Activated CD8-positive, alpha-beta memory T cell treated with anti-CD3 and anti-CD28 coated beads, Interleukin-2, amount 50 U/mL, for 24 hours (primary cell): ENCODE data around the gene CARD10.
A peak's percentile ranks its signal among the peaks of the same experiment; 100 is the strongest.

Source experiments
- DNase-seq: peaks from one replicate; pipeline ENCODE4 v3.0.0-alpha.2; 2020; ENCODE audit errors: extremely low read depth

The CARD10 gene

DNA sequence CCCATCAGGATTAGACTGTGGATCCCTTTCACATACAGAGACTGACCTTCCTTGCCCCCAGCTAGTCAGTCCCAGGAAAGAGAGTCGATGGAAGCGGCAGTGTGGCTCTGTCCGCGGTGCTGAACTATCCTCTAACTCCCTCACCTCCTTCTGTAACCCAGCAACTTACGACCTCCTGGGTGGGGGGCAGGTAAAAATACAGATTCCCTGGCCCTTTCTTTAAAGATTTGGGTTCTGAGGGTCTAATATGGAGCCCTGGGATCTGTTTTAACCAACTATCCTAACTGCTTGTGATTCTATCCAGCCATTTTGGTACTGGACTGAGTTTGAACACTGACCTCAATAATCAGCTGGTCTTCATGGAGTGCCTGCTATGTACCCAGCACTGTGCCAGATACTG is 56.2 kb downstream of the CARD10 start:
- DNase-seq = no peak

DNA sequence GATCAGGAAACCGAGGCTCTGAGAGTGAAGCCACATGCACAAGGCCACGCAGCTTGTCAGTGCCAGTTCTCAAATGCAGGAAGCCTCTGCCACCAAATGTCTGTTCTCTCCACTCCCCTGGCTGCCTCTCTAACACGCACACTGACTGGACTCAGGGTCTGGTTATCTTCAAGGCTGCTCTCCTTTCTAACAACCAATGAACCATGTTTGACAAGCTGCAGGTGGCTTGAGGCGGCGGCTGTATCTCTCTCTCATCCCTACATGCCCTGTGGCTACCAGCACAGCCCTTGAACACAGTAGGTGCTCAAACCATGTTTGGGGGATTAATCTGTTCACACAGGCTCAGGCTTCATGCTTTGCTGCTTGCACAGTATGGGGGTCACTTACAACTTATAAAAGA is 56.8 kb downstream of the CARD10 start:
- no peak for DNase-seq

DNA sequence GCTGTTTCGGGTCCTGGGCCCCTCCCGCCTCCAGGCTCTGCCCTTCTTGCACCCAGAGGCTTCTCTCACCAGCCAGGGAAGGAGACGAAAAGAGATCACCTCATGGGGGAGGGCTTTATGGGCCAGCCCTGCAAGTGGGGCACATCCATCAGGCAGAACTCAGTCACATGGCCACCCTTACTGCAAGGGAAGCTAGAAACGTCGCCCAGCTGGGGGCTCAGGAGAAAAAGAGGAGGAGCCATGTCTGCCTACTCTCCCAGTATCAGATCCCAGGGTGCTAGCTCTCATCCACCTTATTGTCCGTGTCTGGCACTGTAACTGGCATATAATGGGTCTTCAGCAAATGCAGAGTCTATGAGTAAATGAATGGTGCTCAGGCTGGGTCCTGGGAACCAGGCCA is 57.3 kb downstream of the CARD10 start:
- no peak for DNase-seq

DNA sequence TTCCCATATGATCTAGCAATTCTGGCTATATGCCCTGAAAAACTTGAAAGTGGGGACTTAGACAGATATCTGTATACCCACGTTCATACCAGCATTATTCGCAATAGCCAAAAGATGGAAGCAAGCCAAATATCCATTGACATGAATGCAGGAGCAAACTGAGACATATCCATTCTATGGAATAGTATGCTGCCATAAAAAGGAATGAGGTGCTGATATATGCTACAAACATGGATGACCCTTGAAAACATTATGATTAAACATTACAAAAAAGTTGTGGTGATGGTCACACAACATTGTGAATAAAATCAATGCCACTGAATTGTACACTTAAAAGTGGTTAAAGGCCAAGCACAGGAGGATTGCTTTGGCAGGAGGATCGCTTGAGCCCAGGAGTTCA is 58.5 kb downstream of the CARD10 start:
- no peak for DNase-seq

DNA sequence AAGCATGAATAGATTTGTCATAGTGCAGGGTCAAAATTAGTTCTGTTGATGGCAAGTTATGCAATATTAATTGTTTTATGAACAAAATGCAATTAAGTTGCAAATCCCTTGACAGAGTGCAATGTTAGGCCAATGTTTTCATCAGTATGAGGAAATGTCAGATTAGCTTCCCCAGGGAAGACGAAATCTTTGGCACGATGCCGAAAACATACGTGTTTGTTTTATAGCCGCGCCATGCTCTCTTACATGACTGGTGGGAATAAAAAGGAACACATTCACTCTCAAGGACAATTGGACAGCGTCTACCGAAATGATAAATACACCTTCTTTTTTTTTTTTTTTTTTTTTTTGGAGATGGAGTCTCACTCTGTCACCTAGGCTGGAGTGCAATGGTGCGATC is 60.0 kb downstream of the CARD10 start:
- DNase-seq = no peak

DNA sequence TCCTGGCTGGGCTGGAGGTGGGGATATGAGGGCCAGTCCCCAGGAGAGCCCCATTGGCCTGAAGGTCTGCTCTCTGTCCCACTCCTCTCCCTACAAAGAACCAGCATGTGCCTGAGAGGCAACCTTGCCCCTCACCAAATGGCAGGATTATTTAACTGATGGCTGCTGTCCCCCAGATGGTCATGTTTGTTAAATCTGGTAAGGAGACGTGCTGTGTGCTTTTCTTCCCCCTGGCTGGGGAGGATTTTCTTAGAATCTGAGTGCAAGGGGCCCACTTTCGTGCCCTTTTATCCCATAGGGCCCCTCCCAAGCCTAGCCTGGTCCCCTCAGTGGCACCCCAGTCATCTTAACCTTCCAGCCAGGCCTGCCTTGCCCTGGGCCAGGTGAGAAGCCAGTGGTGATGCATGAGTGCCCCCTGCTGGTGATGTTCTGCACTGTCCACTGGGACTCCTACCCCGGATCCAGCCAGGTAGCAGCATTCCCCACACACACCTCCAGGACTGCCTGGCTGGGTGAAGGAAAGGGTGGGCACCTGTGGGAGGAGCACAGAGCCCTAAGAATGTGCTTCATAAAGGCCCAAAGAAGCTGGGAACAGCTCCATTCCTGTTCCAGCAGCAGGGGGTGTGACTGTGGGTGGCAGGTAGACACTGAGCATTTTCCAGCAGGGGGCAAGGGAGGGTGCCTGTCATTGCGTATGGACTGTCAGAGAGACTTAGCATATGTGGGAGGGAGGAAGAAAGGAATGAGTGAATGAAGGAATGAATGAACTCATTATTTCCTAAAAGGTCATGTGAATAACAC is 61.9 kb downstream of the CARD10 start:
- peak; percentile 60 for DNase-seq

DNA sequence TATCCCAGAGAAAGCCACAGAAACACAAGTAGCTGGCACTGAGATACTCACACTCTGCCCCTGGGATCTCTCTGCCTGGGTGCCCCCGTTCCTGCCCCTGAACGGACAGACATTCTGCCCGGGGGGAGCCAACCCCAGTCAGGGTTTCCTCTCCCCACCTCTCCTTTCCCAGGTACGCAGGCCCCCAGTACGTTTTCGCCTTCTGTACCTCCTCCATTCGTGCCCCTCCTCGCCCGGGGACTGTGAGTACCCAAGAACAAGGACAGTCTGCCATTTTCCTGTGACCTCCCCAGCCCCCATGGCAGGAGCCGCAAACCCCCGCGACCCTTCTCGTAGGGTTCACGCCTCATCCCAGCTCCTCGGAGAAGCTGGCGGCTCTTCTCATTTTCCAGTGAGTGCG is 62.9 kb downstream of the CARD10 start:
- no peak for DNase-seq

DNA sequence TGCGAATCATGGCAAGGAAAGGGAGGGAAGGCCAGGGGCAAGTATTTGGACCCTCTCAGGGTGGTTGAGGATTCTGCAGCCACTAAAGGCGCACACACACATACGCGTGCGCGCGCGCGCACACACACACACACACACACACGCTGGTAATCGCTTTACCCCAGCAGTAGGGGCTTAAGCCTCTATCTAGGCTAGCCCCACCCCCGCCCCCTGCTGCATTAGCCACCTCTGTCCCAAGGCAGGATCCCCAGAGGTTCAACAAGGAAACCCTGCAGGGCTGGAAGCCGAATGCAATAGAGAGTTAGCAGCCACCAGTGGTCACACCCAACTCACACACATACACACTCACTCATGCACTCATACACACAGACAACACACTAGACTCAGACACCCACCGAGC is 63.3 kb downstream of the CARD10 start:
- no peak for DNase-seq

DNA sequence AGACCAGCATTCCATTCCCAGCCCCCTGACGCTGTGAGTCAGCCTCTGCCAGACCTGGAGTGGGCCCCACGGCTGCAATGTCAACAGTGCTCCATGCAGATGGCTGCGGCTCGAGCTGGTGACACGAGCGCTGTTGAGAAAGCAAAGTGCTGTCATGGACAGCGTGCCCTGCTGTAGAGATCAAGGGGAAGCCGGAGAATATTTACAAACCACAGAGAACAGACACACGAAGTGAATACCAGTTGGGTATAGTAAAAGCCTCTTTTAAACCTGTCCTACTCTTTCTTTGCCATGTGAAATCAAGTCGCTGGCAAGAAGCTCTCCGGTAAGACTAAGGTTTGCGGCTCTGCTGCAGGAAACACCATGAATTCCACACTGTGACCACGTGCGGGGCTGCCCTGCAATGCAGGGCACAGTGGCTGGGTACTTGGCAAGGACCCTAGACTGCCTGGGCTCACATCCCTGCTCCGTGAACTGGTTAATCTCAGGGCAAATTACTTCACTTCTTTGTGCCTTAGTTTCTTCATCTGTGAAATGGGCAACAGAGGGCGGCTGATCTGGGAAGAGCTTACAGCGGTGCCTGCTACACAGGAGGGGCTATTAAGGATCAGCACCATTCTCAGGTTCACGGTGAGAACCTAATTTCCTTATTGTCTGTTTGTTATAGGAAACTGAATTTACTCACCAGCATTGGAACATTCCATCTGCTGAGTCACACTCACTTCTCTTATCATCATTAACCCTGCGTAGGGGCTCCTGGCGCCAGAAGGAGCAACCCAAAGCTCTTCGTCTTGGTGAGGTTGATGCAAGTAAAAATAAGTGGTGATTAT is 64.1 kb downstream of the CARD10 start:
- DNase-seq = no peak

DNA sequence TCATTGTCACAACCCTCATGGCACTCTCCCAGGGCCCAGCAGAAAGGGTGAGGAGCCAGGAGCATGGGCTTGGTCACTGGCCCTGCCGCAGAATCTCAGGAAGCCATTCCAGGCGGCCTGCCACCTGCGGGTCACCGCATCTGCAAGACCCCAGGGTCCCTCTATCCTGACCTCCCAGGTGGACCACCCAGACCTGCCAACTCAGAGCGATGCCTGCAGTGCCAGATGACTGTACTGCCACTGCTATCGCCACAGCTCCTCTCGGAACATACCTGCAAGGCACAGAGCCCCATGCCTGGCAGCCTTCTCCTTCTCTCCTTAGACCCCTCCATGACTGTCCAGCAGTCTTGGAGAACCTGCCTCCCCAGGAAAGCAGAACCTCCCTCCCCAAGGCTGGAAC is 65.5 kb downstream of the CARD10 start:
- DNase-seq = no peak

DNA sequence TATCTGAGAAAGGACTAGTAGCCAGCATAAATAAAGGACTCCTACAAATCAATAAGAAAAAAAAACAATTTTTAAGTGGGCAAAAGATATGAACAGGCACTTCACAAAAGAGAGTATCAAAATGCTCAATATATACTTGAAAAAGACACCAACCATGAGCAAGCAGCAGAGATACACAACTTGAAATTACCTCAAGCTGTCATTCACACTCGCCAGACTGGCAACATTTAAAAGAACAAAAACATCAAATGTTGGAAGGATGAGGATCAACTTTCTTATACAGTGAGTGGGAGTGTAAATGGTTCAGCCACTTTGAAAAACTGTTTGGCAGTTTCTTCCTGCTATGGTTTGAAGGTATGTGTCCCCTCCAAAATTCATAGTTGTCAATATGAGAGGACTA is 68.0 kb downstream of the CARD10 start:
- no peak for DNase-seq

DNA sequence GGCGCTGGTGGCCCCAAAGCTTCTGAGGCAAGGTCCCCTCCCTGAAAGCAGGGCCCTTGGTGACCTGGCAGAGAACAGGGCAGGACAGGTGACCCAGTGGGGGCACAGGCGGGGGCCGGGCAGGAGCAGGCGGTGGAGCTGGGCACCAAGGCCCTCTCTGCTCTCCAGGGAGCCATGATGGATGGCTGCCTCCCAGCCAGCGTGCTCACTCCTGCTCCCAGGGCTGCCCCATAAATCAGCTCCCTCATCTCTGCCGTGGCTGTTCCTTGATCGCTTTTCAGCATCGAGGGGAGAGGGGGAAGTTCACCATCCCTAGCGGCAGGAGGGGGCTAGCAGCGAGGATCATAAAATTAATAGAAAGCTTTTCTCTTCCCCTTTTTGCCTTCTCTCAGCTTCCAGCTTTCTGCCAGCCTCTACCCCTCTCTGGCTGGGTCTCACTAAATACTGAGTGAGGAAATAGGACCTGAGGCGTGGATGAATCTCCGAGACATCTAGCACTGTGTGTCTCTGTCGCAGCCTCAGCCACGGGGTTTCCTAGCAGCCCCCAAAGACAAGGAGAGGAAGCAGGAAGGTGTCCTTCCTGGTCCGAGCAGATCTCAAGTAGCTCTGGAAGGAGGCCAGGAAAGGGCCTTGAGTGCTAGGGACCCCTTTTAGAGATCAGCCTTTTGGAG is 69.7 kb downstream of the CARD10 start:
- DNase-seq = no peak

DNA sequence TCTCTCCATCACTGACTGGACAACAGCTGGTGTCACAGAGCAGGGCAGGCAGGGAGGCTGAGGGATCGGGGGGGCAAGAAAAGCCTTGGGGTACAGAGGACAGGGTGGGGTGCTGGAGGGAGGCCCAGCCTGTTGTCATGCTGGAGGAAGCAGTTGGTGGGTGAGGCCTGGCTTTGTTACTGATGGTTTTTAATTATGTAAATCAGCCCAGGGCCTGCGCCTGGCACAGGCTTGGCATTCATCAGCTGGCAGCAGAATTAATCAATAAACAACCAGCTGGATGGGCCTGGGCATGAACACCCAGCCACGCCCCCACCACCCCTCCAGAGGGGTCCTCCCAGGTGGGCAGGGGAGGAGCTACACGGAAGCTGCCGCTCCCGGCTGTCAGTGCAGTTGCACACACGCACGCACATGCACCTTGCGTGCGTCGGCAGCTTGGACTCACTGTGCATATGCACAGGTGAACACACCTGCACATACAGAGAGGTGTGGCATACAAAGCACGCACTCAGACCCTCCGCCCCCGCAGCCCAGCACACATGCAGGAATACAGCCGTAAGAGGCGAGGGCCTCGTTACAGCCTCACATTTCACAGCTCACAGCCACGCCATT is 70.6 kb downstream of the CARD10 start:
- no peak for DNase-seq

DNA sequence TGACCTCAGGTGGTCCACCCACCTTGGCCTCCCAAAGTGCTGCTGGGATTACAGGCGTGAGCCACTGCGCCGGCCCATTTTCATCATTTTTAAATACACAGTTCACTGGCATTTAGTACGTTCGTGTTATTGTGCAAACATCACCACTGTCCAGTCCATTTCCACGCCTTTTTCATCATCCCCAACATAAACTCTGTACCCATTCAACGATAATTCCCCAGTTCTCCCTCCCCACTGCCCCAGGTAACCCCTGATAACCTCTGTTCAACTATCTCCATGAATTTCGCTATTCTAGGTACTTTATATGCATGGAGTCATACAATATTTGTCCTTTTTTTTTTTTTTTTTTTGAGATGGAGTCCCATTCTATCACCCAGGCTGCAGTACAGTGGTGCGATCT is 73.7 kb downstream of the CARD10 start:
- DNase-seq = no peak

DNA sequence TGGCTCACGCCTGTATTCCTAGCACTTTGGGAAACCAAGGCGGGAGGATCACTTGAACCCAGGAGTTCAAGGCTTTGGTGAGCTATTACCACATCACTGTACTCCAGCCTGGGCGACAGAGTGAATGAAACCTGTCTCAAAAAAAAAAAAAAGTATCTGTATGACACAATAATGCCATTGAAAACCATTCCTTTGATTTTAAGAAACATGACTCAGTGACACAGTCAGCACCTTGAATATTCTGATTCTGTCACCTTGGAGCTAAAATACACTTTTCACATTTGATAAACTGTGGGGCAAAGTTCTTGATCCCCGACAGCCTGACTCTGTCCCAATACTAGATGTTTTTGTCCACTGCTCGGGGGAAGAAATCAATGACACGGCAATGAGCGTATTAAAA is 75.2 kb downstream of the CARD10 start:
- no peak for DNase-seq

DNA sequence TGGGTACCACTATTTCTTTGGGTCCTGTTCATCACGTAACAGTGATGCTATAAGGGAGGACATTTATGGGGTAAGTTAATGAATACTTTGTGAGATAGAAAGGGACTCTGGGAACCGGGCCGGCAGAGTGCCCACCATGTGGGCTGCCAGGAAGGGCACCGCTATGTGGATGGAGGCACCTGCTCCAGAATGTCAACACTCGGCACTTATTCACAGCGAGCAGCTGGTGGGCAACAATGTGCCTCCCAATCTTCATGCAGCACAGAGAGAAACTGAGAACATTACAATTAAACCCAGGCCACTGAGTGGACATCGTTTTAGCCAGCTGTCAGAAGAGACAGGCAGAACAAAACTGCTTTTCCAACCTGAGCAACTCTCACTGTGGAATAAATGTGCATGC is 76.1 kb downstream of the CARD10 start:
- DNase-seq = no peak

DNA sequence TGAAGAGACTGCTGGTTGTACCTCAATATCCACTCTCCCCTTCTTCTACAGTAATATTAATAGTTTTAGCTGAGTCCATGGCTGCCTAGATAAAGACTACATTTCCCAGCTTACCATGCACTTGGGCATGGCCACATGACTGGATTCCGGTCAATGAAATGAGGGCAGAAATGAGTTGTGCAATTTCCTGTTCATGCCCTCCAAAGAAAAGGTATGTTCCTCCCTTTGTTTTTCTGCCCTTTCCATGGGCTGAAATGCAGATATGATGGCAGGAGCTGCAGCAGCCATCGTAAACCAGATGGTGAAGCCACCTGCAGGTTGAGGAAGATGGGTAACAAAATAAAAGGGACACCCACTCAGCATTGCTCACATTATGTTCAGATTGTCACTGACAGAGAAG is 76.7 kb downstream of the CARD10 start:
- DNase-seq = no peak

DNA sequence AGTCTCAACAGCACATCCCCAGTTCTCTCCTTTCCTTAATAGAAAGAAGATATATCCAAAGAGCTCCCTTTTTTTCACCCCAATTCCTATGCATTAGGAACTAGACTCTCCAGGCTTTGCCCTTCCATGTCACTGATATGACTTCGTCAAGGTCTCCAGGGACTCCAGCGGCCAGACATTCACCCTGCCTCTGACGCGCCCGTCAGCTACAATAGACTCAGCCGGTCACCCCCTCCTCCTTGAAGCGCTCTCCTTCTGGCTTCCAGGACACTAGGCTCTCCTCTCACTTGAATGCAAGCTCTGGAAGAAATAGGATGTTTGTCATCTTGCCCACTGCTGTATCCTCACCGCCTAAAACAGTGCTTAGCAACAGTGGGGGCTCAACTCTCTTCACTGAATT is 77.1 kb downstream of the CARD10 start:
- no peak for DNase-seq

DNA sequence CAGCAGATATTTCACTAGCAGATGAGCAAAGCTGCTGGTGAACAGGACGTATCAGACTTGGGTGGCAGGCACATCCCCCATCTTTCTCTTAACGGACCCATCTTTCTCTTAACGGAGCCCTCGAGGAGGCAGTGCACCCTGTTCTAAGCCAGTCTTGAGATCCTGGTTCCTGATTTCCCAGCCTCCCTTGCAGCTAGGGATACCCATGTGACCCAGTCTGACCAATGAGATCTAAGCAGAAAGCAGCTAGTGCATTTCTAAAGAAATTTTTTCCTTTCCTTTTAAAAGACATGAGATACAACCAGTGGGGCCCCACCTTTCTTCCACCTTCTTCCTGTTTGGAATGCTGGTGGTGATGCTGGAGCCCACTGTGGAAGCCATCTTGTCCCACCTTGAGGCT is 78.3 kb downstream of the CARD10 start:
- DNase-seq = no peak
